BJ (cell line): ENCODE measurements around the gene C2orf49. TPM values are rescaled to one million over a fixed set of nuclear protein-coding genes. Genes with fewer than 3 reads are reported as not detected.

Source experiments
- CTCF ChIA-PET: fragments of 350-600 bp; formaldehyde crosslinking; extraction: SDS; loops from one replicate; lab custom pipeline; 2021; ENCODE audit warnings: antibody characterized with exemption, inconsistent platforms; lab: Yijun Ruan, JAX
- POLR2A ChIA-PET: fragments of 300-600 bp; sonication (Branson Sonifier 250); formaldehyde crosslinking; extraction: SDS; loops from one replicate; lab custom pipeline; 2021; ENCODE audit warnings: antibody characterized with exemption; lab: Charles Lee
- DNase-seq: peaks from one replicate; pipeline ENCODE4 v3.0.0-alpha.2; 2011; ENCODE audit warnings: low read depth
- H3K27me3 ChIP-seq: 2 replicates; pipeline ENCODE4 v1.6.0; 2011; ENCODE audit warnings: low read length; ENCODE audit not compliant: control insufficient read depth, insufficient read depth
- H3K36me3 ChIP-seq: 2 replicates; pipeline ENCODE4 v1.5.1; 2011; ENCODE audit warnings: low read length; ENCODE audit not compliant: control insufficient read depth, insufficient read depth
- H3K4me3 ChIP-seq: 2 replicates; pipeline ENCODE4 v1.5.1; 2011; ENCODE audit warnings: low read depth, mild to moderate bottlenecking, control low read depth, low read length
- CTCF ChIP-seq: IDR thresholded peaks from 2 replicates; pipeline ENCODE4 v1.5.1; 2011; ENCODE audit warnings: low read depth, mild to moderate bottlenecking, control low read depth, inconsistent platforms, low read length, moderate library complexity; ENCODE audit not compliant: insufficient read depth
- polyA plus RNA-seq: library from polyadenylated mRNA; depleted of rRNA; stranded (reverse); fragments of >200 nt; gene quantifications from 2 replicates; pipeline ENCODE4 v1.2.3, GENCODE V29; 2011

The C2orf49 gene
- polyA plus RNA-seq, 1 experiment = 12.2 TPM

- Histone ChIP-seq H3K36me3 (no peaks in the 10 kb centered on the region), H3K27me3 (no peaks in the 10 kb centered on the region), H3K4me3 (peak overlapping the region; percentile 48)
- no peak for DNase-seq
- CTCF ChIA-PET = interaction anchor here (1.7 kb wide), 1 partner anchor 214 kb away, joined by 4 read pairs; no protein-coding TSS in a partner anchor
- no peak for TF ChIP-seq CTCF
- POLR2A ChIA-PET = no interaction called here
These were observed 8.2 kb upstream of the C2orf49 start for GRCh38 chr2:105329197-105329554.

GRCh38 chr2:105329561-105330495 is 7.5 kb upstream of the C2orf49 start, which contains the start of gene TGFBRAP1:
TSS of gene TGFBRAP1 (minus strand) at chr2:105329735. CDS start at chr2:105308301, 21,434 bp downstream.
- ChIA-PET POLR2A (no interaction called here), CTCF (interaction anchor here (0.7 to 1.7 kb wide), 3 partner anchors 13 to 214 kb away, joined by 3 to 4 read pairs (median 3); no protein-coding TSS in a partner anchor)
- no peak for DNase-seq
- Histone ChIP-seq H3K4me3 (peak within 1 kb of the TSS; percentile 48), H3K36me3 (no peaks in the 10 kb centered on the region), H3K27me3 (no peaks in the 10 kb centered on the region)
- no peak for TF ChIP-seq CTCF

- no peak for TF ChIP-seq CTCF
- H3K27me3 ChIP-seq = no peaks in the 10 kb centered on the region
- H3K4me3 ChIP-seq = no peak overlapping the region
- no peak for DNase-seq
- H3K36me3 ChIP-seq = no peaks in the 10 kb centered on the region
- ChIA-PET CTCF (interaction anchor here (0.7 to 1.0 kb wide), 2 partner anchors 14 to 191 kb away, joined by 3 read pairs; no protein-coding TSS in a partner anchor), POLR2A (no interaction called here)
These were observed 6.5 kb upstream of the C2orf49 start for GRCh38 chr2:105330681-105331375.

GRCh38 chr2:105334211-105334610 is 3.1 kb upstream of the C2orf49 start:
- DNase-seq = no peak
- Histone ChIP-seq H3K4me3 (no peak overlapping the region), H3K27me3 (no peaks in the 10 kb centered on the region), H3K36me3 (no peaks in the 10 kb centered on the region)
- CTCF ChIA-PET = interaction anchor here (1.4 kb wide), 1 partner anchor 17 kb away, joined by 3 read pairs; no protein-coding TSS in a partner anchor
- POLR2A ChIA-PET = no interaction called here
- no peak for TF ChIP-seq CTCF

GRCh38 chr2:105335469-105335868 is 1.9 kb upstream of the C2orf49 start:
- Histone ChIP-seq H3K36me3 (no peaks in the 10 kb centered on the region), H3K27me3 (no peaks in the 10 kb centered on the region), H3K4me3 (no peak overlapping the region)
- ChIA-PET POLR2A (no interaction called here), CTCF (interaction anchor here (0.5 to 0.9 kb wide), 3 partner anchors 8 to 14 kb away, joined by 3 read pairs; no protein-coding TSS in a partner anchor)
- DNase-seq = no peak
- no peak for TF ChIP-seq CTCF
